SK-N-SH (cell line): ENCODE measurements around the gene RECK. TPM values are rescaled to one million over a fixed set of nuclear protein-coding genes. Genes with fewer than 3 reads are reported as not detected.

ENCODE experiments used
- CTCF ChIA-PET: fragments of 300-600, 350-600 bp; formaldehyde crosslinking; extraction: SDS; loops from one replicate; lab custom pipeline; 2021; lab: Yijun Ruan, JAX
- POLR2A ChIA-PET: fragments of 350-600 bp; sonication (Branson Sonifier 250); formaldehyde crosslinking; extraction: SDS; loops from one replicate; lab custom pipeline; 2020; ENCODE audit warnings: antibody characterized with exemption, inconsistent platforms; lab: Yijun Ruan, JAX
- DNase-seq: peaks from one replicate; pipeline ENCODE4 v3.0.0; 2012
- H2AFZ ChIP-seq: fragments of 200-600 bp; sonication (generic); 2 replicates; pipeline ENCODE4 v1.8.1; 2016; ENCODE audit warnings: antibody characterized with exemption, mild to moderate bottlenecking, low read depth
- H3F3A ChIP-seq: fragments of 200-600 bp; sonication (generic); replicated peaks from 2 replicates; pipeline ENCODE3; 2016; ENCODE audit warnings: antibody characterized with exemption, mild to moderate bottlenecking; ENCODE audit not compliant: insufficient read depth
- H3K27ac ChIP-seq, 2 experiments: fragments of 200-500 bp in 1 of 2; fragments of 200-600 bp in 1 of 2; sonication (Bioruptor generic) in 1 of 2; sonication (generic), shearing (Covaris generic) in 1 of 2; 2 replicates each; pipeline versions ENCODE4 v1.5.1 to v1.6.1; 2014 to 2016; ENCODE audit warnings: low read depth in 2 of 2, inconsistent platforms in 1 of 2, low read length in 1 of 2, mild to moderate bottlenecking in 1 of 2, mixed read lengths in 1 of 2
- H3K27me3 ChIP-seq: fragments of 200-600 bp; sonication (generic), shearing (Covaris generic); 2 replicates; pipeline ENCODE4 v1.6.1; 2016; ENCODE audit warnings: mixed run types; ENCODE audit not compliant: insufficient read depth
- H3K36me3 ChIP-seq, 2 experiments: fragments of 200-500 bp in 1 of 2; fragments of 200-600 bp in 1 of 2; sonication (Bioruptor generic) in 1 of 2; sonication (generic) in 1 of 2; replicated peaks in 1 of 2; 2 replicates each; pipeline versions ENCODE3 to v1.5.1; 2014 to 2016; ENCODE audit warnings: low read length in 1 of 2, mild to moderate bottlenecking in 1 of 2; ENCODE audit not compliant: insufficient read depth in 2 of 2, control insufficient read depth in 1 of 2
- H3K4me1 ChIP-seq, 2 experiments: fragments of 200-500 bp in 1 of 2; fragments of 200-600 bp in 1 of 2; sonication (Bioruptor generic) in 1 of 2; sonication (generic), shearing (Covaris generic) in 1 of 2; 2 replicates each; pipeline versions ENCODE4 v1.5.1 to v1.6.1; 2014 to 2016; ENCODE audit warnings: low read depth in 1 of 2, low read length in 1 of 2, mixed run types in 1 of 2; ENCODE audit not compliant: insufficient read depth in 2 of 2, control insufficient read depth in 1 of 2
- H3K4me2 ChIP-seq: fragments of 200-600 bp; sonication (generic), shearing (Covaris generic); 2 replicates; pipeline ENCODE4 v1.6.1; 2017; ENCODE audit warnings: mixed run types
- H3K4me3 ChIP-seq, 2 experiments: fragments of 200-500 bp in 1 of 2; fragments of 200-600 bp in 1 of 2; sonication (Bioruptor generic) in 1 of 2; sonication (generic), shearing (Covaris generic) in 1 of 2; 2 replicates each; pipeline versions ENCODE4 v1.5.1 to v1.8.1; 2014 to 2016; ENCODE audit warnings: low read depth in 2 of 2, inconsistent platforms in 1 of 2, low read length in 1 of 2, mild to moderate bottlenecking in 1 of 2, mixed read lengths in 1 of 2, moderate library complexity in 1 of 2
- H3K79me2 ChIP-seq: fragments of 200-600 bp; sonication (generic); 2 replicates; pipeline ENCODE4 v1.8.1; 2017; ENCODE audit warnings: mild to moderate bottlenecking; ENCODE audit not compliant: insufficient read depth
- H3K9ac ChIP-seq: fragments of 200-600 bp; sonication (generic); 2 replicates; pipeline ENCODE4 v1.6.1; 2017; ENCODE audit warnings: mixed run types
- H3K9me2 ChIP-seq: fragments of 200-600 bp; sonication (generic); 2 replicates; pipeline ENCODE4 v1.6.1; 2017; ENCODE audit warnings: mixed run types
- H3K9me3 ChIP-seq: fragments of 200-600 bp; sonication (generic); 2 replicates; pipeline ENCODE4 v1.6.1; 2017; ENCODE audit warnings: mixed run types, mild to moderate bottlenecking, moderate library complexity
- H4K20me1 ChIP-seq: fragments of 200-600 bp; sonication (generic); 2 replicates; pipeline ENCODE4 v1.6.1; 2017; ENCODE audit warnings: mild to moderate bottlenecking, mixed run types; ENCODE audit not compliant: insufficient read depth
- CHD2 ChIP-seq: fragments of 150-350 bp; IDR thresholded peaks from 2 replicates; pipeline ENCODE4 v1.6.1; 2018; ENCODE audit warnings: low read length; ENCODE audit not compliant: partially characterized antibody
- EP300 ChIP-seq, 2 experiments: IDR thresholded peaks; 2 replicates each; pipeline versions ENCODE4 v1.4.0 to v1.6.1; 2012; ENCODE audit warnings: borderline replicate concordance in 1 of 2, low read depth in 1 of 2, low read length in 1 of 2
- EZH2phosphoT487 ChIP-seq: fragments of 200-600 bp; sonication (generic); IDR thresholded peaks from 2 replicates; pipeline ENCODE4 v1.6.1; 2017; ENCODE audit warnings: low read depth, mixed run types, mild to moderate bottlenecking, antibody characterized with exemption, moderate library complexity, borderline replicate concordance
- FOSL2 ChIP-seq: IDR thresholded peaks from 2 replicates; pipeline ENCODE4 v1.4.0; 2012; ENCODE audit warnings: low read depth, mild to moderate bottlenecking, moderate library complexity, borderline replicate concordance
- FOXM1 ChIP-seq: IDR thresholded peaks from 2 replicates; pipeline ENCODE4 v1.4.0; 2012; ENCODE audit warnings: low read depth, mild to moderate bottlenecking
- GABPA ChIP-seq: IDR thresholded peaks from 2 replicates; pipeline ENCODE4 v1.4.0; 2012; ENCODE audit warnings: low read depth, mild to moderate bottlenecking
- IRF3 ChIP-seq: fragments of 150-350 bp; IDR thresholded peaks from 2 replicates; pipeline ENCODE4 v1.6.1; 2016; ENCODE audit warnings: mild to moderate bottlenecking, low read depth, low read length
- JUND ChIP-seq: IDR thresholded peaks from 2 replicates; pipeline ENCODE4 v1.4.0; 2012
- POLR2AphosphoS5 ChIP-seq: IDR thresholded peaks from 2 replicates; pipeline ENCODE4 v1.6.1; 2012; ENCODE audit warnings: low read depth, low read length
- RAD21 ChIP-seq: IDR thresholded peaks from 2 replicates; pipeline ENCODE4 v1.6.1; 2012; ENCODE audit warnings: mild to moderate bottlenecking, low read length
- RCOR1 ChIP-seq: fragments of 150-350 bp; IDR thresholded peaks from 2 replicates; pipeline ENCODE4 v1.6.1; 2017; ENCODE audit warnings: antibody characterized with exemption, low read length
- REST ChIP-seq: IDR thresholded peaks from 2 replicates; pipeline ENCODE4 v1.6.1; 2012; ENCODE audit warnings: mild to moderate bottlenecking, low read depth, low read length, moderate library complexity
- RFX5 ChIP-seq: IDR thresholded peaks from 2 replicates; pipeline ENCODE4 v1.6.1; 2012; ENCODE audit warnings: mild to moderate bottlenecking, improper control_type of control experiment, low read length
- SMC3 ChIP-seq: IDR thresholded peaks from 2 replicates; pipeline ENCODE4 v1.6.1; 2012; ENCODE audit warnings: low read depth, low read length, improper control_type of control experiment
- TCF12 ChIP-seq: IDR thresholded peaks from 2 replicates; pipeline ENCODE4 v1.4.0; 2012
- TEAD4 ChIP-seq: IDR thresholded peaks from 2 replicates; pipeline ENCODE4 v1.4.0; 2012; ENCODE audit warnings: mild to moderate bottlenecking, borderline replicate concordance; ENCODE audit not compliant: insufficient read depth
- USF2 ChIP-seq: fragments of 150-350 bp; IDR thresholded peaks from 2 replicates; pipeline ENCODE4 v1.6.1; 2017; ENCODE audit warnings: antibody characterized with exemption, low read length, low read depth, borderline replicate concordance
- YY1 ChIP-seq: IDR thresholded peaks from 2 replicates; pipeline ENCODE4 v1.4.0; 2012; ENCODE audit warnings: low read depth, mild to moderate bottlenecking
- WGBS: methylation state at CpG from one replicate; pipeline ENCODE4 v1.1.6; 2017; ENCODE audit warnings: low lambda C conversion rate; 5-methylcytosine and 5-hydroxymethylcytosine counted together
- polyA plus RNA-seq, 3 experiments: library from polyadenylated mRNA; depleted of rRNA; stranded (reverse); fragments of >200 nt; gene quantifications; 2 replicates each; pipeline ENCODE4 v1.2.3, GENCODE V29; 2012

RECK gene
- polyA plus RNA-seq, 1 of the 3 experiments (the other 2 are of a cell fraction) = 22.8 TPM

GRCh38 chr9:36164989-36165388 lies 128.3 kb downstream of the RECK start:
- Histone ChIP-seq H3K9me3 (no peaks in the 10 kb centered on the region), H3K79me2 (no peaks in the 10 kb centered on the region), H3K27me3 (no peaks in the 10 kb centered on the region), H3K4me1 (peaks cover 28 to 43% of the 10 kb centered on the region in 2 experiments; a peak in 3 of 4 replicates), H3K9ac (0 out of 2 replicates have a peak overlapping the region, but pooled peaks have one; percentile 13), H3K4me2 (peak overlapping the region; percentile 88; the same call in 1 of the 2 replicates)
- POLR2A ChIA-PET = interaction anchor here (1.5 to 5.7 kb wide), 4 partner anchors 16 to 90 kb away, joined by 3 to 38 read pairs (median 10); partner anchors contain the start of gene GLIPR2
- CTCF ChIA-PET = interaction anchor here (1.0 to 8.8 kb wide), 16 partner anchors 9 to 210 kb away, joined by 3 to 167 read pairs (median 9); partner anchors contain the start of genes CLTA and GLIPR2
- WGBS = 74% methylated on average over 3 of the region's 3 CpGs
- TF ChIP-seq YY1 (no peak), POLR2AphosphoS5 (no peak), FOXM1 (no peak), TEAD4 (no peak), CHD2 (no peak), IRF3 (no peak), REST (no peak), RCOR1 (no peak), RFX5 (no peak), GABPA (no peak), RAD21 (no peak), SMC3 (no peak), JUND (no peak), USF2 (no peak), EZH2phosphoT487 (no peak), TCF12 (no peak), EP300 (IDR thresholded peaks at IDR 0.05; ENCODE audit: borderline replicate concordance in 1 of 2, low read depth in 1 of 2, low read length in 1 of 2) (no peak), FOSL2 (no peak)
- TF ChIP-seq, all 33 proteins: peak for 0
- no peak overlapping the region for H3K27ac ChIP-seq
- H2AFZ ChIP-seq = no peak overlapping the region
- H3F3A ChIP-seq = peaks cover 45% of the 10 kb centered on the region
- no peaks in the 10 kb centered on the region for H4K20me1 ChIP-seq
- H3K36me3 ChIP-seq = no peaks in the 10 kb centered on the region
- no peak overlapping the region for H3K4me3 ChIP-seq
- no peak for DNase-seq
- H3K9me2 ChIP-seq = no peaks in the 10 kb centered on the region
